Measurements from ENCODE around the gene BID. TPM values are rescaled to one million over a fixed set of nuclear protein-coding genes. Genes with fewer than 3 reads are reported as not detected.

The BID gene
- total and polyA plus RNA-seq, 2 of the 4 experiments (the other 2 are of a cell fraction): 69.5 to 240 TPM

DNA sequence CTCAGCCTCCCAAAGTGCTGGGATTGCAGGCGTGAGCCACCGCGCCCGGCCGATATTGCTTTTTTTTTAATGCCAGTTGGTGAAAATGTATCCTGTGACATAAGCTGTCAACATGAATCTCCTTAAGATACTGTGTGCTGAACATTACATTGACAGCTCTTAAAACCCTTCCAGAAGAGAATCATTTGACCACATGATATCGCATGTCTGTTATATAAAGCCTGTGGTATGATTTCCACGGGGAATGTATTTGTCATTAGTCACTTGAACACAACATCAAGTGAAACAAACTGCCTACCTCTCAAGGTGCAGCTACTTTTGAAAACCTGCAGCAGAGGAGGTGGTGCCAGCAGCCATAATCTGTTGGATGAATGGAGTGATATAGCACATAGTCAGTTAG, 68.7 kb downstream of the BID start:
- no peak for ATAC-seq (ENCODE audit: low read depth)

More for the DNA sequence above, 68.7 kb downstream of the BID start:
- TF ChIP-seq MAFK (IDR thresholded peaks at IDR 0.05; ENCODE audit: low read depth, low read length): no peak
- no peak overlapping the region for H3K4me3 ChIP-seq (ENCODE audit: insufficient read depth, low read depth, low read length)
- CTCF ChIA-PET: no interaction called here
- H2BK5ac ChIP-seq (ENCODE audit: low read depth, low read length, poor library complexity, severe bottlenecking): peak overlapping the region; percentile 94
- no peaks in the 10 kb centered on the region for H4K20me1 ChIP-seq (ENCODE audit: insufficient read depth, low read length)
- H2BK15ac ChIP-seq (ENCODE audit: low read depth, low read length): peak overlapping the region; percentile 47; the same call in 1 of the 3 replicates
- H2AK5ac ChIP-seq (ENCODE audit: low read depth, low read length): peak overlapping the region; percentile 62; the same call in 1 of the 2 replicates
- no CpG with 5 or more reads among the region's 7 CpGs for WGBS, 2 experiments (ENCODE audit: extremely low coverage in 2 of 2, insufficient read length in 1 of 2)
- peak overlapping the region; percentile 6 to 84; a peak in 2 of 4 replicates for H4K8ac ChIP-seq (ENCODE audit: low read depth in 2 of 2, low read length in 2 of 2)
- H3K18ac ChIP-seq (ENCODE audit: low read depth, low read length): no peak overlapping the region; the same call in 1 of the 2 replicates
- dilution Hi-C loops (cut with HindIII; ENCODE audit: low sequenced_read_pairs, unreplicated experiment): no loop called here
- no peak overlapping the region for H3K4me2 ChIP-seq (ENCODE audit: low read depth, low read length)
- H3K14ac ChIP-seq (replicated peaks; ENCODE audit: low read depth, low read length): no peak overlapping the region; the same call in 1 of the 2 replicates
- no peaks in the 10 kb centered on the region for H3K9me3 ChIP-seq (ENCODE audit: control insufficient read depth, insufficient read depth, low read length)
- in situ Hi-C loops (cut with MboI; ENCODE audit: low sequenced_read_pairs): no loop called here
- DNase-seq: peak; percentile 6
- peaks cover 4 to 25% of the 10 kb centered on the region in 2 experiments; a peak in 3 of 4 replicates for H3K79me1 ChIP-seq (ENCODE audit: low read depth in 1 of 2, low read length in 2 of 2)
- POLR2A ChIA-PET (ENCODE audit: unreplicated experiment): no interaction called here
- H2AFZ ChIP-seq (replicated peaks; ENCODE audit: low read length, poor library complexity): no peak overlapping the region
- H3K4ac ChIP-seq (ENCODE audit: low read depth, low read length): peak overlapping the region; percentile 82; the same call in 1 of the 2 replicates
- no TSS peak for BruUV-seq (replicated peaks)
- peaks cover 9% of the 10 kb centered on the region for H3K36me3 ChIP-seq (ENCODE audit: control insufficient read depth, insufficient read depth, low read length)
- H3K27me3 ChIP-seq (ENCODE audit: control insufficient read depth, insufficient read depth, low read length): no peaks in the 10 kb centered on the region
- H3K4me1 ChIP-seq (ENCODE audit: control insufficient read depth, insufficient read depth, low read length): peaks cover 4% of the 10 kb centered on the region
- peak overlapping the region; percentile 40; the same call in 1 of the 2 replicates for H2BK20ac ChIP-seq (ENCODE audit: low read depth, low read length)
- 0 out of 2 replicates have a peak overlapping the region, but pooled peaks have one; percentile 34 for H3K56ac ChIP-seq (ENCODE audit: extremely low read depth, insufficient read depth, low read length)
- intact Hi-C loops (cut with micrococcal nuclease): no loop called here
- H2BK120ac ChIP-seq (ENCODE audit: low read depth, low read length): peak overlapping the region; percentile 43
- no peak overlapping the region for H3K9ac ChIP-seq (ENCODE audit: low read depth, low read length)
- 0 out of 2 replicates have a peak overlapping the region, but pooled peaks have one; percentile 55 for H4K91ac ChIP-seq (ENCODE audit: insufficient read depth, low read depth, low read length)
- peak overlapping the region; percentile 67 for H4K5ac ChIP-seq (ENCODE audit: low read depth, low read length)
- H3K9me1 ChIP-seq (ENCODE audit: insufficient read depth, low read length): 0 out of 2 replicates have a peak, but pooled peaks cover 2% of the 10 kb centered on the region
- H3K27ac ChIP-seq (ENCODE audit: insufficient read depth, low read length): peak overlapping the region; percentile 48; the same call in 1 of the 2 replicates
- H3K23ac ChIP-seq (ENCODE audit: low read depth, low read length): peak overlapping the region; percentile 86; the same call in 1 of the 2 replicates
- H2AK9ac ChIP-seq (replicated peaks; ENCODE audit: low read depth, low read length, poor library complexity): no peak overlapping the region
